GM19452 (cell line): ENCODE measurements around the gene ANXA11.

Source experiments
- ATAC-seq: cut with Tn5 transposase; IDR thresholded peaks from one replicate; pipeline ENCODE4 v1.9.1; 2021; ENCODE audit not compliant: unreplicated experiment

ANXA11 gene

DNA sequence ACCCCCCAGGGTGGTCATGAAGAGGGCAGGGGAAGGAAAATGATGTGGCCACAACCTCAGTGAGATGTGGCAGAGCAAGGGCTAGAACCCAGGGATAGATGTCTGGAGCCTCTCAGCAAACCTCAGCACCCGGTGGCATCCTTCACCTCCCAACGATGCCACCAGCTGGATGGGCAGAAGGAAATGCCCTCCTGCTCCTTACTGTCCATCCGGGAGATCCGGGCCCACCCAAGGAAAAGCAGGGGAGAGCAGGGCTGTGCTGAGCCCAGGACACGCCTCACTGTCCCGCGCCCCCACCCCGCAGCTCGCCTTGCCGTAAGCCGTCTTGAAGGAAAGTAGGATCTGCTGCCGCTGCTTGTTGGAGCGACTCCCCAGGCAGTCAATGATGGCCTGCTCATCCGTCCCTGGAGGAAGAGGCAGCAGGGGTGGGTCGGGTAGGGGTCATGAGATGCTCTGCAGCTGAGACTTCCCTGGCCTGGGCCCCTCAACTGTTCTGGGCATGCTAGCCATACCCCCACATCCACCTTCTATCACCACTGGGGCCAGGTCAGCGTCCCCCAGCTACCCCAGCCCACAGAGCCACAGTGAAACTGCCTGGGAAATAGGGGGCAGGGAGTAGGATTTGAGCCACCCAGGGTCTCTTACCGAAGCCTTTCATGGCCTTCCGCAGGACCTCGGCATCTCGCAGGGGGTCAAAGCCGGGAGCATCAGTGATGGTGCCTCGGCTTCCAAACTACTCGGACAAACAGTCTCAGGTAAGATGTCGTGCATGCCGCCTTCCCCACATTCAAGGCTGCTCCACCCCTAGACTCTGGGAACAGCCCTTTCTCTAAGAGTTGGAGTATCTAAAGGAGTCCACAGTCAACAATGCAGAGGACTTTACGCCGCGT lies 38.5 kb downstream of the ANXA11 start:
- ATAC-seq = no peak

DNA sequence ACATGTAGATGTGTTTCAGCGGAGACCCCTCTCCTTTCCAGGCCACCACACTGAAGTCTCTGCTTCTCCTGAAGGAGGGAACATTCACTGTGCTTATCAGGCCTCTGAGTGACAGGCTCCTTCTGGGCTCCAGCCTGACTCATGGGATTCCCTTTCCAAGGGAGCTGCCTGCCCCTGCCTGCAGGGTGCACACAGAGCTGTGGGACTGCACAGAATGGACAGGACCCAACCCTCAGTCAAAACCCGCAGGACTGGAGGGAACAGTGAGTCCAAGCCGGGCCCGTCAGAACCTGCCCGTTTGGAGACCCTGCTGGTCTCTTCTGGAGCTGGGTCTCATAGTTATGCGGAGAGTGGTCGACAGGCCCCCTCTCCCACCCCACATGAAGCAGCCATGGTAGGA lies 40.2 kb downstream of the ANXA11 start:
- no peak for ATAC-seq

DNA sequence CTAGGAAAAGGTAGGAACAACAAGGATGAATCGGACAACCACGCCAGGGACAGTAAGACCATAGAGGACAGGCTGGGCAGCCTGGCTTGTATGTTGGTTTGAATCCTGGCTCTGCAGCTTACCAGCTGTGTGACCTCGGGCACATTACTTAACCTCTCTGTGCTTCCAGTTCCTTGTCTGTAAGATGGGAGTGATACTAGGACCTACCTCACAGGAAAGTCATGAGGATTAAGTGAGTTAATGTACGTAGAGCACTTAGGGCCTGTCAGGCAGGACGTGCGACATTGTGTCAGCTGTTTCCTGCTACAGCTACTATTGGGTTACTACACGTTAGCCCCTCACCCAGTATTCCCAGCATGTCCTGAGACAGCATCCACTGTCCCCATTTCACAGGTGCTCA lies 40.7 kb downstream of the ANXA11 start:
- ATAC-seq = no peak

DNA sequence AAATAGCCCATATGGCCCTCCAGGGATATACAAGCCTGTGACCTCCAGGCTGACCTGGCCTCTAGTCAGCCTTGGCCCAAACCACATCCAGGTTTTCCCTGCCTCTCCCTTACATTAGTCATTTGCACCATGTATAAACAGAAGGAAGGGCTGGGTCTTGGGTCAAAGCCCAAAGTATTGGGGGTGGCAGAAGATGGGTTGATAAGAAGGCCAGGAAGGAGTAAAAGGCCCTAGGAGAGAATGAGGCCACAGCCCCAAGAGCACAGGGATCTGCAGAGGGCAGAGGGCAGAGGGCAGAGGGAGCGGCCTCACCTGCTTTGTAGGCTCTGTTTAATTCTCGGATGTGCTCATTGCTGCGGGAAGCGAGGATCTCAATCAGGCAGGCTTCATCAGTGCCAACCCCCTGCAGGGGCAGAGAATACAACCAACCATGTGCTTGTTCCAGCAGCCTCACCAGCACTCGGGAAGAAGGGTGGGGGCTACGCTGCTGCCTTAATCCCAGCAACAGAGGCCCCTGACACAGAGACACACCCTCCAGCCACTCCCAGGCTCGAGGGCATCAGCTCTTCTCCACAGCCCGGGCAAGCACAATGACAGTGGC lies 41.5 kb downstream of the ANXA11 start:
- no peak for ATAC-seq

DNA sequence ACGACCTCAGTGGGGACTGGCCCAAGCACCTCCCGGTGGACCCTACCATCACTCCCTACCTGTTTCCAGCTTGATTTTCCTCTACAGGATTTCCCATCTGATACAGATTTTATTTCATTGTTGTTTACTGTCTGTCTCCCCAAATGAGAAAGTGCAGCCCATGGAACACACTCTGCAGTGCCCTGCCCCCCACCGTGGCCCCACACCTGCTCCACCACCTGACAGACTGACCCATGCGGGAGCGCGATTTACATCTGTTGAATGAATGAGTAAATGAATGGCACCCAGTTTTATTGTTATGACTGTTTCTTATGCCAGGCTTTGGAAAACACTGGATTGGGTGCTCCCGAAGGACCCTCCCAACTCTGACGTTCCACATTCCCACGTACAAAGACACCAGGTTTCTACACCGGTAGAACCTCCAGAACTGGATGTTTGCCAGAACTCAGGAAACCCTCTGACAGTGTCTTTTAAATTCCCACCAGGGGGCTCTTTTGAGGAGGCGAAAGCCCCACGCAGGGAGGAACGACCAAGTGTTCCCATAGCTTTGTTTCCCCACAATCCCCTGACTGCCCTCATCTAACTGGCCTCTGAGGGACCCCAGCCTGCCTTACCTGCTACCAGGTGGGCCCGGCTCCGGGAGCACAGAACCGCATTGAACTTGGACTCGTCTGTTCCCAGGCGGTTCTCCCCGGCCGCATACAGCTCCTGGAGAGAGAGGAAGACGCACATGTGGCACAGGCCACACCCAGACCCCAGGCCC lies 43.8 kb downstream of the ANXA11 start:
- no peak for ATAC-seq

DNA sequence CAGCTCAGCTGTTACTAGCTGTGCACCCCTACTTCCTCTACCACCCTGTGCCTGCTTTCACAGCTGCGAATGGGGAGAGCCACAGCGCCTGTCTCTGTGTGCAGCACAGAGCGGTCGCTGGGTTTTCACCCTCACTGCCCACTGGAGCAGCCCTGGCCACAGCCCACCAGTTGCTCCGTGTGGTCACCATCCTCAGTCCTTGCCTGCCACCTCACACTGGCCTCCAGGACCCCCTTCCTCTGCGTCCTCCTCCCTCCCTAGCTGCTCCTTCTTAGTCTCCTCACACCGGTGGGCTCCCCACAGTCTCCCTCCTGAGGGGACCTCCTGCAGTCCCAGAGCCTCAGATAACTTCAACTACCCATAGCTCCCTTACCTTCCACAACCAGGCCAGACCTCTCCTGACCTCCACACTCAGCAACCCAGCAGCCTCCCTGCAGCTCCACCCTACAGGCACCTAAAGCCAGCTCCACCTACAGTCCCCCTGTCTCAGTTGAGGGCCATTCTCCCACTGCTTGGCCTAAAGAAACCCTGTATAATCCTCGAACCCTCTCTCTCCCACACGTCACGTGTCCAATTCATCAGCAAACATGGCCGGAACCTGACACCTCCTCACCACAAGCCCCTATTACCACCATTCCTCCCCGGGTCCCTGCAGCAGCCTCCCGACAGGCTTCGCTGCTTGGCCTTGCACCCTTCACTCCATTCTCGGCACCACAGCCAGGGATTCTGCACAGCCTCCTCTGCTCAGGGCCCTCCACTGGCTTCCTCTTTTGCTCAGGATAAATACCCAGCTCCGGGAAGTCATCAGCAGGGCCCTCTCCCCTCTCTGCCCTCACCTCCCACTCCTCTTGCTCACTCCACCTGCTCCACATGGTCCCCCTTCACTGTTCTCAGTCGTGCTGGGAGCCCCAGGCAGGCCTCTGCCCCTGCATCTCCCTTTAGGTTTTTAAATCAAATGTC lies 44.7 kb downstream of the ANXA11 start:
- ATAC-seq = no peak

DNA sequence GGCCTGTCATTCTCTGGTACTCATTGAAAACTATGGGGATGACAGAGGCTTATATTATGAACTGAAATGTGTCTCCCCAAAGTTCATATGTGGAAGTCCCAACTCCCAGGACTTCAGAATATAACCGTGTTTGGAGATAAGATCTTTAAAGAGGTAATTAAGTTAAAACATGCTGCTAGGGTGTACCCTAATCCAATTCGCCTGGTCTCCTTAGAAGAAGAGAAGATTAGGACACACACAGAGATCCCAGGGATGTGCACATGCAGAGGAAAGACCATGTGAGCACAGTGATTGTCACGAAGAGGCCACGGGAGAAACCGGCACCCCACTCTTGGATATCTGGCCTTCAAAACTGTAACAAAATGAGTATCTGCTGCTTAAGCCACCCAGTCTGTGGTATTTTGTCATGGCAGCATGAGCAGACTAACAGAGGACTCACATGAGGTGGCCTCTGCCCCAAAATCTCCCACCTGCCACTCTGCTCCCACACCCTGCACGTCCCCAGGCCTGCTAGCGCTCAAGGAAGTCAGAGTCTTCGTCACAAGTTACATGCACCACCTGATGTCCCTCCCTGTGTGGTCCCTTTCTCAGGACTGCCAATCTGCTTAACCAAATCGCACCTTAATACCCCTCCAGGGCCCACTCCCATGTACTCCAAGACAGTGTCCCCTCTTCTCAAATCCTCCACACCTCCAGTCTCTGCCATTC lies 46.0 kb downstream of the ANXA11 start:
- no peak for ATAC-seq

DNA sequence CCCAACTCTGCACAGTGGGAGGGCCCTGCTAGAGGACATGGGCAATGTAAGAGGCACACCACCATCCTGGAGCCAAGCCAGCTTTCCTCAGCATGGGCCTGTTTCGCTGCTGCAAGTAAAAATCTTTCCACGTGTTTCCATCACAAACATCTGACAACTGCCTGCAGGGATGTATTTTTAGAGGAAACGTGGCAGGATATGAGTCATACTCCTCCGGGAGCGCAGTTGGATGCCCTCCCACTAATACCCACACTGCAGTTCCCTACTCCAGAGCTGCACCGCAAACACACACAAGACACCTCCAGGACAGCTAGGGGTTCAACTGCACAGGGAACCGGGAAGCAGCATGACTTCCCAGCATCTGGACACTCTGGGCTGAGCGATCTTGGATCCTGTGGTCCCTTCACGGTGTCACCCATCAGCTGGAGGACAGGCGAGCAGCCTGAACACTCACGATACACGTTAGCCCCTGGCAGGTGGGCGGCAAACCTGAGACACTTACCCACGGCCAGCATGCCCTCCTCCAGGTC lies 46.7 kb downstream of the ANXA11 start:
- ATAC-seq = no peak

DNA sequence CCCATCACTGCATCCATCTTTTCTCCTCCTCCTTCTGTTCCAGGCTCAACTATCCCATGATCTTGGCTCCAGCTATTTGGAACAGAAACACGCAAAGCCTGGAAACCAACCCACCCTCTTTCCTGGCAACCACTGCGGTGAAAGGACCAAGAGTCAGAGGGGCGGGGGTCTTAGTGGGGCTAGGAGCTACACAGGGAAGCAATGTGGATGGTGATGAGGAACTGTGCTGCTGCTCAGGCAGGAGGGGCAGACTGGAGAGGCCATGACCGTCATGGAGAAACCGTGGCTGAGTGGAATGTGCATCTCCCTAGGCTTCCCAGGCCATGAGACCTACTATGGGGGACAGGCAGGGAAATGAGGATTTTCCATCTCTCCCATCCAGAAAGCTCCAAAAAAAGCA lies 47.2 kb downstream of the ANXA11 start:
- ATAC-seq = no peak

DNA sequence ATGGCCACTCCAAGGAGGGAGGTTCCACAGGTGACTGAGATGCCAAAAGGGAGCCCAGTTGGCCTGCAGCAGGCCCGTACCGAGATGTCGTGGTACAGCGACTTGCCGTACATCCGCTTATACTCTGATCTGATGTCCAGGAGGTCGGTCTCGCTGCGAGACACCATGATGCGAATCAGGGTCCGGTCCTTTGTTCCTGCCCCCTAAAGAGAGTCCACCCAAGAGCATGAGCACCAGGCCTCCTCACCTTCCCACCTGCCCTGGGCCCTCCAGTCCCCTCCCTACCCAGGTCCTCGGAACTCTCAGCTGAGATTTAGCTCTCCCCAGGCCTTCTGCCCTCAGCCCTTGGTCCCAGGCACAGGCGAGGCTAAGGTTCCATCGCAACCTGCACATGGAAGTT lies 47.8 kb downstream of the ANXA11 start:
- ATAC-seq = no peak

DNA sequence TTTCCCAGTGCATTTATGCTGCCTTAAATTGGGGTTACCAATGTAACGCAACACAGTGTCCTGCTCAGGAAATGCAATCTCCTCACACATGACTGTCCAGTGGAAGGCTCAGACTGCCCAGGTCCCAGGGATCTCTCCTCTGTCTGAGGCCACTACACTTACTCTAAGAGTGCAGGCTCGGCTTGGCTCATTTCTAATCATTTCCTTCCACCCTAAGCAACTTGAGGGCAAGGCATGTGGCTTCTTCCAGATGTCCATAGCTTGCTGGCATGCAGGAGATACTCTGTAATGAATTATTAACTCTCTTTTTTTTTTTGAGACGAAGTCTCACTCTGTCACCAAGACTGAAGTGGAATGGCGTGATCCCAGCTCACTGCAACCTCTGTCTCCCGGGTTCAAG lies 49.1 kb downstream of the ANXA11 start:
- ATAC-seq = no peak

DNA sequence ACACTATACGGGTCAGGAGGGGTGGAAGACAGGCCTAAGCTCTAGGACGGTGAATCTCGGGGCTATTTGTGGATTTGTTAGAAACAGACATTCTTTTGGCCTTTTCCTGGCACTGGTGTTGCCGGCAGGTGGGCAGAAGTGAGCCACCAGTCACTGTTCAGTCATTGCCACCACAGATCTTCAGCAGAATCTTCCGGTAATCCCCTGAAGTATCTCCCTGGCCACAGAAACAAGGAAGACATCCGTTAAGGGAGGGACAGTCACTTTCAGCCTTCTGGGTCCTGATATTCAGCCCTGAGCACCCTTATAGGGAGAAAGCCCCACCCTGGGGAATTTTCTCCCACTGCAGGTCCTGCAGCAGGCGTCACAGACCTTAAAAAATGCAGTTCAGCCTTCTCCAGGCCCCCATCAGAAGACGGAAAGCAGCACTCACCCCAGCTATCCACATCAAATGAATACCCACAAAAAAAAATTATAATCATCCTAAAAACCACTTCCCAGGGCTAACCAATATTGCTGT lies 49.6 kb downstream of the ANXA11 start:
- no peak for ATAC-seq

DNA sequence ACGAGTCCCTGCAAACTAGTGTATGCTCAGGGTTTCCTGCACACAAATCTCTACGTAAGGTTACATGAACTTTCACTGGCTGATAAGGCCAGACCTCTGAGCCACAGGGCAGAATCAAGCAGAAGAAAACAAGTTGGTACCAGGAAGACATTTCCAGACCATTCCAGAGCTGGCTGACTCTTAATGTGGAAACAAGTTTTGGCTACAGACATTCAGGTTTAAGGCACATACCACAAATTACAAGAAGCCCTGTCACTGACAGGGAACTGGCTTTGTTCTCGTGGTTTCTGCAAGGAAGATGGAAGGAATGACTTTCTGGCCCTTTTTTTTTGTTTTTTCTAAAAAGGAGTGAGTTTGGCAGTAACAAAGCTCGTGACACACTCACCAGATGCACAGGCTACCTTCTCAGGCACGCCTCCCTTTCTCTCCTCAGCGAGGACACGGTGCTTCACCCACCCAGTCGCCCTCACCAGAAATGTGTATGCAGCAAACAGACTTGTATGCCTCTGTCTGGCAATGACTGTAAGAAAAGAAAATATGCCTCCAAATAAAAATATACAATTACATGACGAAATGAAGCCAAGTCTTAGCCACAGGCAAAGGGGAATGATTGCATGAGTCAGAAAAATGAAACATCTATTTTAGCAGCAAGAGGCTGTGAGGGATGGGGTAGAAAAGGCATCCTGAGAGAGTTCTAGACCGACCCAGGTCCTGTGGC lies 50.2 kb downstream of the ANXA11 start:
- no peak for ATAC-seq

DNA sequence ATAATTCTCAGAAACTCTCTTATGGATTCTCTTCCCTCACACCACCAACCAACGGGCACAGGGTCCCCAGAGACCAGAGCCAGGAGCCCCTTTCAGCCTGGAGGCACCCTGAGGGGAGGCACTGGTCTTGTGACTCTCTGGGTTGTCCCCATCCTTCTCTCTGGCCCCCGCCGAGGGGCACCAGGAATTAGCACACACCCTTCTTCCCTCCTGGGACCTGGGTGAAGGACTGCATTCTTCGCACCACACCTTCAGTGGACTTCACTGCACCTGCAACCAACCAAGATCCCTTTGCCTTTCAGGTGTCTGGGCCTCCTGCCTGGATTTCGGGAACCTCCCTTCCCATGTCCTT lies 50.7 kb downstream of the ANXA11 start:
- ATAC-seq = no peak

DNA sequence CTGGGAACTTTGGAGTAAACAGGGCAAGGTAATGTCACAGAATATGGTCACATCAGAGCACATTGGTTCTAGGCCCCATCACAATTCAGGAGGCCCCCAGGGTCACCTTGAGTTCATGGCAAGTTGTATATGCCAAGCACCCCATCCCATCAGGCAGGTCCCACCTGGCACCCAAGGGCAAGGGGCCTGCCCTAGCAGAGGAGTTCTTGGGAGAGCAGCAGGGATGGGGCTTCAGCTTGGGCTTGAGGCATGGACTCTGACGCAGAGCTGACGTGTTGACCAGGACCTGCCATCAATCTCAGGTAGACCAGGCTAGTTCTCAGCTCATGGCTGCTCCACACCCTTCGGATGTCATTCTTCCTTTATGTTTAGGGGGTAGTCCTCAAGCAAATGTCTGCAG lies 51.9 kb downstream of the ANXA11 start:
- ATAC-seq = no peak

DNA sequence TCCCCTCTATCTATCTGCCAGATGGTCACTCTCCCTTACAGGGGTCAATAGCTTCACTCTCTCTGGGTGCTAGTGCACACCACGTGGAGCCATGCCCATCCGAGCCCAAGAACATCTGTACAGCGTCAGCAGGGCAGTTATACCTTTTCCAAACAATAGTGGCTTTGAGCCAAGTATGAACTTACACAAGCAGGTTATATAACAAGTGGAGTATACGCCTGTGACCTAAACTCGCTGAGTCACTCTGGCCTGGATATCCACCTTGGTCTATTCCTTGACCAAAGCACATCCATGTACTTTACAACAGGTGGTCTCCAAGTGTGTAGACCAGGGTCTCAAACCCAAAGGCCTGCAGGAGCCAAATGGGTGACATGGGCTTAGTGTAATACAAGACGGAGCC lies 52.5 kb downstream of the ANXA11 start:
- ATAC-seq = no peak

DNA sequence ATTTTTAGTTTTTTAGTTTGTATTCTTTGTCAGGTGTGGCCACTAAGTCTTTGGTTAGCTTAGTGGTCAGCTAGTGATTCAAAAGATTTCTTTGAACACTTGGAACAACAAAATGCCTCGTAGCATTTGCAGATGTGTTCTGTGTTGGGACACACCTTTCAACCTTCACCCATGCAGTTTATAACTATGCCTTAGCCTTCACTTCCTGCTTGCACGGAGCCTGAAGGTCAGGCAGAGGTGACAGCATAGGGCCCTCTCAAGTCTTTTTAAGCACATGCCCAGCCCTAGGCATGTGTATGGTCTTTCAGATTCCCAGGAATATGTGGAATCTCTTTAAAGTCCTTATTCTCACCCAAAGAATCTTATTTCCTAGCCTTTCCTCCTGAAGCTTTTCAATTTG lies 55.2 kb downstream of the ANXA11 start:
- ATAC-seq = no peak

DNA sequence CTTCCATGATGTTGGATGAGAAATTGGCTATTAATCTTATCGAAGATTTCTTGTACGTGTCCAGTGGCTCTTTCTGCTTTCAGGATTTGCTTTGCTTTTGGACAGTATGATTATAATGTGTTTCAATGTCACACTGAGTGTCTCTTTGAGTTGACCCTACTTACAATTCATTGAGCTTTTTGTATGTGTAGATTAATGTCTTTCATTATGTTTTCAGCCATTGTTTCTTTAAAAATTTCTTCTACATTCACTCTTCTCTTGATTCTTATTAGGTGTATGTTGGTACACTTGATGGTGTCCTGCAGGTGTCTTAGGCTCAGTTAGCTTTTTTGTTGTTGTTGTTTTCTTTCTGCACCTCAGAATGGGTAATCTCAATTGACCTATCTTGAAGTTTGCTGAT lies 56.2 kb downstream of the ANXA11 start:
- no peak for ATAC-seq

DNA sequence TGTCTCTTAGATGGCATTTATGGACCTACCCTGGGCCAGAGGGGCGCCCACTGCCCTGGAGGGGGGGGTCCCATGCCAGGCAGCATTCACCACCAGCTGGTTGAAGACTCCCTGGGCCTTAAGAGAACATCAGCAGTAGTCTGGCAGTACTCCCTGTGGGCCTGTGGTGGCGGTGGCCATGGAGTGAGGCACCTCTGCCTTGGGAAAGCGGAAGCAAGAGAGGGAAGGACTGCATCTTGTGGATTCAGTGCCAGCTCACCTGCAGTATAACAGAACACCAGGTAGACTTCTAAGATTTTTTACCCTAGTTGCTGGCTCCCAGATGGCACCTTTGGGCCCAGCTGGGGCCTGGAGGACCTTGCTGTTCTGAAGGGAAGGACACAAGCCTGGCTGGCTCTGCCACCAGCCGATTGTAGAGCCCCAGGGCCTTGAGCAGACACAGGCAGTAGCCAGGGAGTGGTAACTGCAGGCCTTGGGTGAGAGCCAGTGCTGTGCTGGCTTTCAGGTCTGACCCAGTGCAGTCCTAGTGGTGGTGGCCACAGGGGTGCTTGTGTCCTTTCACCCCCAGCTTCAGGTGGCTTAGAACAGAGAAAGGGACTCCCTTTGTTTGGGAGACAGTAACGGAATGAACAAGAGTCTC lies 57.1 kb downstream of the ANXA11 start:
- ATAC-seq = no peak
